HG02571 (cell line): ENCODE results near the gene CNNM1.

Experiments used
- ATAC-seq: cut with Tn5 transposase; IDR thresholded peaks from one replicate; pipeline ENCODE4 v1.9.1; 2021; ENCODE audit warnings: mild to moderate bottlenecking, moderate library complexity; ENCODE audit not compliant: unreplicated experiment

Gene CNNM1

GRCh38 chr10:99370993-99371392 lies 41.8 kb downstream of the CNNM1 start:
- ATAC-seq, result peak; percentile 94

- no peak for ATAC-seq
Observed at GRCh38 chr10:99372546-99373271, 43.6 kb downstream of the CNNM1 start.

- no peak for ATAC-seq
Observed at GRCh38 chr10:99374526-99374925, 45.4 kb downstream of the CNNM1 start.

- ATAC-seq, result no peak
Observed at GRCh38 chr10:99374972-99375371, 45.8 kb downstream of the CNNM1 start.

GRCh38 chr10:99375426-99375825 lies 46.3 kb downstream of the CNNM1 start:
- ATAC-seq, result no peak

GRCh38 chr10:99382176-99382575 lies 53.0 kb downstream of the CNNM1 start:
- no peak for ATAC-seq

- ATAC-seq, result no peak
Observed at GRCh38 chr10:99387071-99387470, 57.9 kb downstream of the CNNM1 start.

GRCh38 chr10:99387541-99387940 lies 58.4 kb downstream of the CNNM1 start:
- ATAC-seq, result no peak

DNA sequence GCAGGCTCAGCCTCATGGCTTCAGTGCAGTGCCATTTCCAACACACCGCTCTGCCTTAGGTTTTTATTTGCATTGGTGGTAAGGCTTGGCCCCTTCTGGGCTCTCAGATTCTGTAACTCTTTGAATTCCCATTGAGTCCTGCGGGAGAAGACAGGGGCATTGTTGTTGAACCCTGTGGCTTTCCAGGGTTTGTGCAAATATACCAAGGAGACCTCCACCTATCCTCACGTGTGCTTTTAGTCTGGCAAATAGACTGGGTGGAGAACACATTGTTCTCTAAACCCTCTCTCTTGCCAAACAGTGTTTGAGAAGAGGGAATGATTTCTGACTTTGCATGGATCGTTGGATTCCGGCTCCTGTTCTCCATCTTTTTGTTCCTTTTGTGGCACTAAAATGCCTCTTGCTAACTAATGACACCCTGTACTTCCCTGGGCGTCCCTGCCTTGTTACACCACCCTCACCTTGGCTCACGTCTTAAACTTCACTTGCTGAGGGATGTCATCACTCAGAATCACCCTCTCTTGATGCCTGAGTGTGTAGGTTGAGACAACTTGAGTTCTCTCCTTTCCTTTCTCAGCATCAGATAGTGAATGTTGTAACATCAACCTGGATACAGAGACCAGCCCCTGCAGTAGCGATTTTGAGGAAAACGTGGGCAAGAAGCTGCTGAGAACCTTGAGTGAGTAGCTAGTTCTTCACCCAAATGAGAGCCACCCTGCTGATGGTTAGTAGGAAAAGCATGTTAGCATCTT lies 60.7 kb downstream of the CNNM1 start:
- ATAC-seq, result no peak

- no peak for ATAC-seq
Observed at GRCh38 chr10:99391346-99391745, 62.2 kb downstream of the CNNM1 start.

DNA sequence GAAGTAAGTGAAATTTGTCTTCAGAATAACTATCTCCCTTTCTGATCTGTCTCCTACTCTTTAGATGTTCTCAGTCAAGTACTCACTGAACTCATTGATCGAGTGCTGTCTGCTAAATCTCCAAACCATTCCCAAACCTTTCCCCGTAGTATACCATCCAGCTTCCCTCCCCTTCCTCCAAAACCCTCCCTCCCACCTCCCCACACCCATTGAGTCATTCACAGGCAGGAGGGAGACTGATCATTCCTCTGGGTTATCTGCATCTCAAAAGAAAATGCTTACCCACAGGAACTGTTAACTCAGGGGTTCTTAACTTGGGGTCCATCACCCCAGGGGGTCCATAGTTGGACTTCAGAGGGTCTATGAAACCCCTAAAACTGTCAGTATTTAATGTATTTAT lies 63.9 kb downstream of the CNNM1 start:
- ATAC-seq, result no peak

DNA sequence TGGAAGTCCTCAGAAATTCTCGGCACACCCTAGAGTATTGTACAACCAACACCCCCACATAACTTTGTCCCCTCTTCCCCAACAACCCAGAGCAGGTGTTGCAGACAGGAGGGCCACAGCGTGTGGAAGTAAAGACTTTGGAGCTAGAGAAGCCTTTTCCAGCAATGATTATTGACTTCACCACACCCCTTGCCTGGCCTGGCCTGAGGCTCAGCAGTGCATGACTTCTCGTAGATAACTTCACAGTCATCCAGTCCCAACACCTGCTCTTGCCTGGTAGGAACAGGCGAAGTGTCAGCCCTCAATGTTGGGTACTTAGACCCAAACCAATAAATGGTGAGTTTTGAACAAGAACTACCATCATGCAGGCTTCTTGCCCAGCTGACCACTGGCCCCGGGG lies 64.5 kb downstream of the CNNM1 start:
- ATAC-seq, result no peak

- ATAC-seq, result no peak
Observed at GRCh38 chr10:99394256-99394655, 65.1 kb downstream of the CNNM1 start.

DNA sequence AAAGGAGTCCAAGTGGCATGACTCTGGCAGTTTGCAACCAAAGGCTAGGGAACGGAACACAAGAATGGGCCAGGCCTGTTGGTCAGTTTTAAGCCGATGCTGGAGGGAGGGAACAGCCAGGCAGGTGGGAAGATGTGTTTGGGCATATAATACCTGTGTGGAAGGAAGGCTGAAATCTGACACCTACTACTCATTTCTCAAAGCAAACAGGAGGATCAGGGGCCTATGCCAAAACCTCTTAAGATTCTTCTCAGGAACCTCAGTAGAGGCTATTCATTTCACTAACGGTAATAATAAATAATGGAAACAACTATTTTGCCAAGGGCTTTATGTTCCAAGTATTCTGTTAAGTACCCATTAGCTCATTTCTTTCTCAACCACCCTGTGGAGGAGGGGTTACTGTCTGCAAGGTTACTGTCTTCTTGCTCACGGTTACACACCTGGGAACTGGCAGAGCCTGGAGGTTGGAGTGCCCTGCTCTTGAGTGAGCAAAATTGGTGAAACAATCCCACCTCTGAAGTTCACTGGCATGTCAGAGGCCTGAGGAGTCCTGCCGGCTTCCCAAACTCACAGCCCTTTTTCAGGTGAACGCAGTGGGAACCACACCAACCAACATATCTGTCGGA lies 65.7 kb downstream of the CNNM1 start:
- no peak for ATAC-seq

GRCh38 chr10:99395750-99396445 lies 66.7 kb downstream of the CNNM1 start:
- no peak for ATAC-seq

DNA sequence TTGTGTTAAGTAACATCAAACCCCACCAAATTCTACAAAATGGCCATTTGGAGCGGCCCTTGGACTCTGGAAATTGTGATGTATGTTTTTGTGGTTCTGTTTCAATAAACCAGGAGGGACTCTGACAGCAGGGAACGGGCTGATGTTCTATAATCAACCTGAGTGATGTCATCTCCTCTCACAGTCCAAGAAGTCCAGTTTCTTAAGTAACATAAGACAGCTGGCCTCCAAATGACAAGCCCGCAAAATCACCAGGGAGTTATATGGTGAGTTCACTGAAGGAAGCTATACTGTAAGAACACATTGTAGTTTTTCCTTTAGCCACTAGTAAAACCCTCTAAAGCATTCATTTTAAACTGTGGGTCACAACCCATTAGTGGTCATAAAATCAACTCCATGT lies 67.3 kb downstream of the CNNM1 start:
- ATAC-seq, result no peak

DNA sequence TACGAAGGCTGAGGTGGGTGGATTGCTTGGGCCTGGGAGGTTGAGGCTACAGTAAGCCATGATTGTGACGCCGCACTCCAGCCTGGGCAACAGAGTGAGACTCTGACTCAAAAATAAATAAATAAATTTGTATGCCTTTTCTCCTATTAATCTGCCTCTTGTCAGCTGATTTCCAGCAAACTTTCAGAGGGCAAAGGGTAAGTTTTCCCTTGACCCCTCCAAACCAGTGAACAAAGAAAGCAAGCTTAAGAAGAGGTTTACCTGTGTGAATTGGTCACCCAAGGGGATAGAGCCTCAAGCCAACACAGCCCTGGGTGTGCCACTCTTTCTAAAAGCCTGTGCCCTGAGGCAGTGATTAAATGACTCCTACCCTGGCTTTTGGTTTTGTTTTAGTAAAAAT lies 70.5 kb downstream of the CNNM1 start:
- ATAC-seq, result no peak

DNA sequence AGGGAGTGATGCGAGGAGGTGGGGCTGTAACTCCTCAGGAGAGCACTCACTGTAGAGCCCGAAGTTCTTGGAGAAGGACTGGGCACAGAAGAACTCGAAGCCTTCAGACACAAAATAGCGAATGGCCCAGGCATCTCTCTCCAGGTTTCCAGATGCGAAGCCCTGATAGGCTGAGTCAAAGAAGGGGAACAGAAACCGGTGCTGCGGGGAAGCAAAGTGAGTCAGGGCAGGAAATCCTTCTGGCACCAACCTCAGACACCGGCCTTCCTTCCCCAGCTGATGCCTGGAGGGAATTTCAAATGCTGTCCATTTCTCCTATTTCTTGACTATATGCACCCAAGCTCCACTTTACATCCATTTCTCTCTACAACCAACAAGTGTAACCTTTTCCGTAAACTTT lies 74.5 kb downstream of the CNNM1 start:
- no peak for ATAC-seq

GRCh38 chr10:99406149-99406548 lies 77.0 kb downstream of the CNNM1 start:
- ATAC-seq, result no peak

GRCh38 chr10:99410146-99410545 lies 81.0 kb downstream of the CNNM1 start:
- no peak for ATAC-seq

DNA sequence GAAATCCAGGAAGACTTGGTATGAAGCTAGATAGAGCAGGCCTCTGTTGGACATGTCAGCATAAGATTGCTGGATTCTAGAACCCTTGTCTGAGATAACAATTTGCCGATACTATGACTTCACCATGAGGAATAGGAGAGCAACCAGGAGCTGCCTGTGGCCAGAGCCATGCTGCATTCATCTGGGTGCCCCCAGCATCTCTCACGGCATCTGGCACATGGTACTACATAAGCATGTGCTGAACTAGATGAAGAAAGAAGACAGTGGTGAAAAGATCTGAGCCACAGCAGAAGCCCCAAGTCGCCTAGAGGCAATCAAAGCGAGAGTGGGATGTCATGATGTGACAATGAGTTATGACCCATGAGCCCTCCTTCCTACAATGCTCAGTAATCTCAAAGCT lies 81.7 kb downstream of the CNNM1 start:
- no peak for ATAC-seq
